GM23248 (cell line): ENCODE measurements around the gene POLR1H. TPM values are rescaled to one million over a fixed set of nuclear protein-coding genes. Genes with fewer than 3 reads are reported as not detected.
A peak's percentile ranks its signal among the peaks of the same experiment; 100 is the strongest.

Experiments
- DNase-seq: peaks from one replicate; pipeline ENCODE4 v3.0.0-alpha.2; 2015
- H2AFZ ChIP-seq: fragments of 200-600 bp; sonication (generic); 2 replicates; pipeline ENCODE4 v1.6.1; 2016; ENCODE audit warnings: antibody characterized with exemption
- H3F3A ChIP-seq: fragments of 200-600 bp; sonication (generic); 2 replicates; pipeline ENCODE4 v1.6.1; 2016; ENCODE audit warnings: mild to moderate bottlenecking, antibody characterized with exemption, mixed run types; ENCODE audit not compliant: insufficient read depth
- H3K27ac ChIP-seq: fragments of 200-600 bp; sonication (generic); 2 replicates; pipeline ENCODE4 v1.5.1; 2016; ENCODE audit warnings: mild to moderate bottlenecking
- H3K27me3 ChIP-seq: fragments of 200-600 bp; sonication (generic); replicated peaks from 2 replicates; pipeline ENCODE4 v1.6.1; 2016; ENCODE audit warnings: mild to moderate bottlenecking; ENCODE audit not compliant: insufficient read depth
- H3K36me3 ChIP-seq: fragments of 200-600 bp; sonication (generic); 2 replicates; pipeline ENCODE4 v1.6.1; 2016; ENCODE audit warnings: low read depth, mild to moderate bottlenecking
- H3K4me1 ChIP-seq: fragments of 200-600 bp; sonication (generic); 2 replicates; pipeline ENCODE4 v1.6.1; 2016; ENCODE audit warnings: mild to moderate bottlenecking; ENCODE audit not compliant: insufficient read depth
- H3K4me2 ChIP-seq: fragments of 200-600 bp; sonication (generic); one replicate; pipeline ENCODE4 v1.6.1; 2016; ENCODE audit warnings: mild to moderate bottlenecking; ENCODE audit not compliant: unreplicated experiment
- H3K4me3 ChIP-seq: fragments of 200-600 bp; sonication (generic); 2 replicates; pipeline ENCODE4 v1.5.1; 2016; ENCODE audit warnings: mild to moderate bottlenecking
- H3K79me2 ChIP-seq: fragments of 200-600 bp; sonication (generic); 2 replicates; pipeline ENCODE4 v1.6.1; 2016; ENCODE audit warnings: mild to moderate bottlenecking; ENCODE audit not compliant: insufficient read depth
- H3K9ac ChIP-seq: fragments of 200-600 bp; sonication (generic); 2 replicates; pipeline ENCODE4 v1.6.1; 2016; ENCODE audit warnings: mild to moderate bottlenecking
- H3K9me2 ChIP-seq: fragments of 200-600 bp; sonication (generic); 2 replicates; pipeline ENCODE4 v1.6.1; 2016; ENCODE audit warnings: mixed run types, mild to moderate bottlenecking, moderate library complexity; ENCODE audit not compliant: insufficient read depth
- H3K9me3 ChIP-seq: fragments of 200-600 bp; sonication (generic); one replicate; pipeline ENCODE4 v1.6.1; 2017; ENCODE audit warnings: low read depth
- H4K20me1 ChIP-seq: fragments of 200-600 bp; sonication (generic); 2 replicates; pipeline ENCODE4 v1.6.0; 2016; ENCODE audit not compliant: insufficient read depth
- EZH2 ChIP-seq: fragments of 200-600 bp; sonication (generic); IDR thresholded peaks from 2 replicates; pipeline ENCODE4 v1.6.1; 2018; ENCODE audit warnings: antibody characterized with exemption, mild to moderate bottlenecking; ENCODE audit not compliant: insufficient read depth, poor library complexity, severe bottlenecking
- EZH2phosphoT487 ChIP-seq: fragments of 200-600 bp; sonication (generic); IDR thresholded peaks from 2 replicates; pipeline ENCODE4 v1.6.1; 2018; ENCODE audit warnings: antibody characterized with exemption, moderate library complexity, mild to moderate bottlenecking, low read depth; ENCODE audit not compliant: insufficient read depth
- WGBS, 2 experiments: methylation state at CpG; one replicate each; pipeline ENCODE4 v1.1.6; 2015 to 2017; ENCODE audit warnings: low lambda C conversion rate in 2 of 2, low coverage in 1 of 2; ENCODE audit errors: missing lambda C conversion rate in 2 of 2; 5-methylcytosine and 5-hydroxymethylcytosine counted together
- in situ Hi-C: fragments of 300-500 bp; cut with MboI; formaldehyde crosslinking; loops from 2 replicates; pipeline ENCODE4 v1.15.0; 2020
- polyA plus RNA-seq: library from polyadenylated mRNA; unstranded; fragments of >200 nt; fragmentation: Nextera tagmentation; extraction: Ambion mirVana; gene quantifications from 2 replicates; pipeline ENCODE4 v1.2.1, GENCODE V29; 2016
- total RNA-seq: library from RNA; depleted of rRNA; stranded (reverse); fragments of >200 nt; shearing (Covaris generic); gene quantifications from 2 replicates; pipeline ENCODE4 v1.2.3, GENCODE V29; 2014; rRNA removed

The POLR1H gene
- total RNA-seq: 19.2 and 21.9 TPM in 2 replicates
- 31.7 and 32.1 TPM in 2 replicates for polyA plus RNA-seq

GRCh38 chr6:30061092-30061857 is at the start of gene POLR1H:
TSS of gene POLR1H (plus strand) at chr6:30061265. CDS start at chr6:30061525, 260 bp downstream.
- peak within 1 kb of the TSS; percentile 97 for H3K9ac ChIP-seq
- H3K27ac ChIP-seq: peak within 1 kb of the TSS; percentile 94
- peaks cover 18% of the 10 kb centered on the region for H3F3A ChIP-seq
- peaks cover 15% of the 10 kb centered on the region for H3K4me1 ChIP-seq
- H3K79me2 ChIP-seq: peaks cover 55% of the 10 kb centered on the region
- 1% methylated on average over 47 to 48 of the region's 48 CpGs for WGBS, 2 experiments
- TF ChIP-seq EZH2phosphoT487: no peak
- TF ChIP-seq EZH2: no peak
- H3K4me2 ChIP-seq: peak within 1 kb of the TSS; percentile 99
- peaks cover 10% of the 10 kb centered on the region for H3K36me3 ChIP-seq
- no peaks in the 10 kb centered on the region for H3K9me3 ChIP-seq
- no peaks in the 10 kb centered on the region for H3K27me3 ChIP-seq
- in situ Hi-C loops: no loop called here
- DNase-seq: peak; percentile 99
- peak within 1 kb of the TSS; percentile 98 for H3K4me3 ChIP-seq
- peak within 1 kb of the TSS; percentile 100 for H2AFZ ChIP-seq
- no peaks in the 10 kb centered on the region for H4K20me1 ChIP-seq
- H3K9me2 ChIP-seq: no peaks in the 10 kb centered on the region

GRCh38 chr6:30013291-30013922 is 47.7 kb upstream of the POLR1H start:
- in situ Hi-C loops: loop anchor here (25.0 kb wide), 1 partner anchor 276 kb away; no protein-coding TSS in a partner anchor
- no peak overlapping the region for H3K9ac ChIP-seq

GRCh38 chr6:30019819-30020218 is 41.2 kb upstream of the POLR1H start:
- H3K4me1 ChIP-seq: no peaks in the 10 kb centered on the region
- no peak overlapping the region for H2AFZ ChIP-seq
- H3K9me2 ChIP-seq: no peaks in the 10 kb centered on the region
- TF ChIP-seq EZH2: no peak
- TF ChIP-seq EZH2phosphoT487: no peak
- H4K20me1 ChIP-seq: no peaks in the 10 kb centered on the region; the same call in 1 of the 2 replicates
- no peaks in the 10 kb centered on the region for H3K36me3 ChIP-seq
- H3K27ac ChIP-seq: no peak overlapping the region
- no peak overlapping the region for H3K9ac ChIP-seq
- H3K4me2 ChIP-seq: no peak overlapping the region
- no peaks in the 10 kb centered on the region for H3K27me3 ChIP-seq
- H3K79me2 ChIP-seq: no peaks in the 10 kb centered on the region
- WGBS, 2 experiments: 94 to 97% methylated on average over 2 of the region's 2 CpGs
- no peaks in the 10 kb centered on the region for H3K9me3 ChIP-seq
- H3K4me3 ChIP-seq: no peak overlapping the region
- in situ Hi-C loops: loop anchor here (25.0 kb wide), 1 partner anchor 283 kb away; no protein-coding TSS in a partner anchor
- H3F3A ChIP-seq: no peaks in the 10 kb centered on the region
- DNase-seq: no peak

More at GRCh38 chr6:30013291-30013922, 47.7 kb upstream of the POLR1H start:
- no peak overlapping the region for H3K4me3 ChIP-seq
- DNase-seq: peak; percentile 37
- H4K20me1 ChIP-seq: no peaks in the 10 kb centered on the region
- H3K79me2 ChIP-seq: no peaks in the 10 kb centered on the region
- 47 to 49% methylated on average over 13 of the region's 13 CpGs for WGBS, 2 experiments
- no peaks in the 10 kb centered on the region for H3K4me1 ChIP-seq
- H3K4me2 ChIP-seq: no peak overlapping the region
- H3K9me3 ChIP-seq: no peaks in the 10 kb centered on the region
- no peak overlapping the region for H3K27ac ChIP-seq
- TF ChIP-seq EZH2phosphoT487 (no peak), EZH2 (no peak)
- H3F3A ChIP-seq: no peaks in the 10 kb centered on the region
- H3K36me3 ChIP-seq: no peaks in the 10 kb centered on the region
- no peaks in the 10 kb centered on the region for H3K9me2 ChIP-seq
- no peak overlapping the region for H2AFZ ChIP-seq
- H3K27me3 ChIP-seq: no peaks in the 10 kb centered on the region

GRCh38 chr6:30020626-30021025 is 40.4 kb upstream of the POLR1H start:
- Histone ChIP-seq H3K4me2 (no peak overlapping the region), H3K79me2 (no peaks in the 10 kb centered on the region), H3F3A (no peaks in the 10 kb centered on the region), H2AFZ (no peak overlapping the region), H3K36me3 (no peaks in the 10 kb centered on the region), H3K27ac (no peak overlapping the region), H3K9me3 (no peaks in the 10 kb centered on the region), H3K9me2 (no peaks in the 10 kb centered on the region), H4K20me1 (no peaks in the 10 kb centered on the region; the same call in 1 of the 2 replicates), H3K4me1 (no peaks in the 10 kb centered on the region), H3K9ac (no peak overlapping the region), H3K4me3 (no peak overlapping the region), H3K27me3 (no peaks in the 10 kb centered on the region)
- WGBS, 2 experiments: 75 to 100% methylated on average over 1 of the region's 1 CpG
- no peak for TF ChIP-seq EZH2
- TF ChIP-seq EZH2phosphoT487: no peak
- in situ Hi-C loops: loop anchor here (25.0 kb wide), 1 partner anchor 283 kb away; no protein-coding TSS in a partner anchor
- no peak for DNase-seq
